ENCODE results near the gene TLE2. TPM values are rescaled to one million over a fixed set of nuclear protein-coding genes. Genes with fewer than 3 reads are reported as not detected.
A peak's percentile ranks its signal among the peaks of the same experiment; 100 is the strongest.

TLE2 gene
- total RNA-seq, 4 donors from 2014 or later: 87.5 to 184 (median 122) TPM

- H3K4me3 ChIP-seq: no peak overlapping the region
- no peaks in the 10 kb centered on the region for H3K9me3 ChIP-seq
- peak overlapping the region in 3 of 4 donors; percentile 45 to 86 (median 83) for H3K27ac ChIP-seq
- H3K4me1 ChIP-seq: peaks cover 0 to 89% (median 39%) of the 10 kb centered on the region in 4 donors
- H3K36me3 ChIP-seq: no peaks in the 10 kb centered on the region
- 22 to 23% methylated on average over 14 of the region's 14 CpGs for WGBS, 2 donors
- TF ChIP-seq POLR2A (IDR thresholded peaks at IDR 0.05) (peak in 1 of 2 donors; percentile 44), CTCF (IDR thresholded peaks at IDR 0.05) (no peak), EP300 (IDR thresholded peaks at IDR 0.05) (peak in 1 of 2 donors; percentile 55)
- no peaks in the 10 kb centered on the region for H3K27me3 ChIP-seq
- peak; percentile 42 to 81 for DNase-seq (ENCODE audit: low spot score in 2 of 2)
Observed at GRCh38 chr19:2974342-2975041, 54.6 kb downstream of the TLE2 start.

DNA sequence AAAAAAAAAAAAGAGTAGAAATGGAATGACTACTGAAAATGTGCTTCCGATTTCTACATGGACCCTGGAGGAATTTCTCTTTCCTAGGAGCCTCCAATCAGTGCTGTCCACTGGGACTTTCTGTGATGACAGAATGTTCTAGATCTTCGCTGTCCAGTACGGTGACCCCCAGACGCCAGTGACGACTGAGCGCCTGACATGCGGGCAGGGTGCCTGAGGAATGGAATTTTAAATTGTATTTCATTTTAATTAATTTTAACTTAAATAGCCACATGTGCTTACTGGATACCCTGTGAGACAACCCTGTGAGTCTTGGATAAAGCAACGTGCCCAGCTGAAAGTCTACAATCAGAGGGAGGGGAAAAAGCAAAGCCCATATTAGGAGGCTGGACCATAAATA is 55.9 kb downstream of the TLE2 start:
- DNase-seq (ENCODE audit: low spot score in 2 of 2): peak in 1 of 2 donors; percentile 66
- no peaks in the 10 kb centered on the region for H3K9me3 ChIP-seq
- 44 to 55% methylated on average over 8 of the region's 8 CpGs for WGBS, 2 donors
- peak overlapping the region in 3 of 4 donors; percentile 19 to 86 (median 83) for H3K27ac ChIP-seq
- peaks cover 0 to 93% (median 48%) of the 10 kb centered on the region in 4 donors for H3K4me1 ChIP-seq
- no peaks in the 10 kb centered on the region for H3K27me3 ChIP-seq
- H3K36me3 ChIP-seq: no peaks in the 10 kb centered on the region
- no peak overlapping the region for H3K4me3 ChIP-seq
- TF ChIP-seq POLR2A (IDR thresholded peaks at IDR 0.05): no peak
- TF ChIP-seq CTCF (IDR thresholded peaks at IDR 0.05): no peak
- TF ChIP-seq EP300 (IDR thresholded peaks at IDR 0.05): peak; percentile 80 to 83

DNA sequence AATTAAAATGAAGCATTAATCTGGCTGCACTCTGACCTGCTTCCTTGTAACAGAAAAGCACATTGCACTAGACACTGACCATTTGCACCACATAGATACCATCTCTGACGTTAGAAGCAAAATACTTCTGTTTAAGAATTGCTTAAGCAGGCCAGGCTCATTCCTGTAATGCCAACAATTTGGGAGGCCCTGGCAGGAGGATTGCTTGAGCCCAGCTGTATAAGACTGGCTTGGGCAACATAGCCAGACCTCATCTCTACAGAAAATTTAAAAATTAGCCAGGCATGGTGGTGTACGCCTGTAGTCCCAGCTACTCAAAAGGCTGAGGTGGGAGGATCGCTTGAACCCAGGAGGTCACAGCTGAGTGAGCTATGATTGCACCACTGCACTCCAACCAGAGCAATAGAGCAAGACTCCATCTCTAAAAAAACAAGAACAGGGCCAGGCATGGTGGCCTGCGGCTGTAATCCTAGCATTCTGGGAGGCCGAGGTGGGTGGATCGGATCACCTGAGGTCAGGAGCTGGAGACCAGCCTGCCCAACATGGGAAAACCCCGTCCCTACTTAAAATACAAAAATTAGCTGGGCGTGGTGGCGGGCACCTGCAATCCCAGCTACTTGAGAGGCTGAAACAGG is 58.8 kb downstream of the TLE2 start:
- TF ChIP-seq EP300 (IDR thresholded peaks at IDR 0.05) (peak in 1 of 2 donors; percentile 27), CTCF (IDR thresholded peaks at IDR 0.05) (no peak), POLR2A (IDR thresholded peaks at IDR 0.05) (no peak)
- Histone ChIP-seq H3K9me3 (no peaks in the 10 kb centered on the region), H3K4me3 (no peak overlapping the region), H3K4me1 (peaks cover 0 to 68% (median 24%) of the 10 kb centered on the region in 4 donors), H3K27me3 (no peaks in the 10 kb centered on the region), H3K36me3 (no peaks in the 10 kb centered on the region), H3K27ac (peak overlapping the region in 3 of 4 donors; percentile 56 to 86 (median 83))
- no peak for DNase-seq (ENCODE audit: low spot score in 2 of 2)
- 73 to 77% methylated on average over 9 of the region's 9 CpGs for WGBS, 2 donors

- Histone ChIP-seq H3K4me1 (peaks cover 0 to 55% (median 16%) of the 10 kb centered on the region in 4 donors), H3K36me3 (no peaks in the 10 kb centered on the region), H3K27ac (peak overlapping the region in 3 of 4 donors; percentile 40 to 81 (median 75)), H3K4me3 (no peak overlapping the region), H3K27me3 (no peaks in the 10 kb centered on the region), H3K9me3 (no peaks in the 10 kb centered on the region)
- peak in 1 of 2 donors; percentile 48 for DNase-seq (ENCODE audit: low spot score in 2 of 2)
- no peak for TF ChIP-seq POLR2A (IDR thresholded peaks at IDR 0.05)
- peak in 1 of 2 donors; percentile 33 for TF ChIP-seq EP300 (IDR thresholded peaks at IDR 0.05)
- no peak for TF ChIP-seq CTCF (IDR thresholded peaks at IDR 0.05)
- WGBS, 2 donors: 10 to 25% methylated on average over 5 of the region's 5 CpGs
Observed at GRCh38 chr19:2969104-2969504, 60.0 kb downstream of the TLE2 start.

- 77 to 79% methylated on average over 8 of the region's 8 CpGs for WGBS, 2 donors
- no peak overlapping the region for H3K4me3 ChIP-seq
- no peaks in the 10 kb centered on the region for H3K27me3 ChIP-seq
- H3K27ac ChIP-seq: no peak overlapping the region
- no peak for DNase-seq (ENCODE audit: low spot score in 2 of 2)
- no peaks in the 10 kb centered on the region for H3K36me3 ChIP-seq
- TF ChIP-seq POLR2A (IDR thresholded peaks at IDR 0.05) (no peak), EP300 (IDR thresholded peaks at IDR 0.05) (no peak), CTCF (IDR thresholded peaks at IDR 0.05) (no peak)
- no peaks in the 10 kb centered on the region for H3K9me3 ChIP-seq
- H3K4me1 ChIP-seq: peaks cover 0 to 44% (median 14%) of the 10 kb centered on the region in 4 donors
Observed at GRCh38 chr19:2967972-2968371, 61.1 kb downstream of the TLE2 start.
